ENCODE results near the gene RFFL. TPM values are rescaled to one million over a fixed set of nuclear protein-coding genes. Genes with fewer than 3 reads are reported as not detected.

Gene RFFL
- total and polyA plus RNA-seq, 2 donors (not counting 1 experiment from before 2014, with no cell fraction given) = 13.6 to 36.9 TPM

DNA sequence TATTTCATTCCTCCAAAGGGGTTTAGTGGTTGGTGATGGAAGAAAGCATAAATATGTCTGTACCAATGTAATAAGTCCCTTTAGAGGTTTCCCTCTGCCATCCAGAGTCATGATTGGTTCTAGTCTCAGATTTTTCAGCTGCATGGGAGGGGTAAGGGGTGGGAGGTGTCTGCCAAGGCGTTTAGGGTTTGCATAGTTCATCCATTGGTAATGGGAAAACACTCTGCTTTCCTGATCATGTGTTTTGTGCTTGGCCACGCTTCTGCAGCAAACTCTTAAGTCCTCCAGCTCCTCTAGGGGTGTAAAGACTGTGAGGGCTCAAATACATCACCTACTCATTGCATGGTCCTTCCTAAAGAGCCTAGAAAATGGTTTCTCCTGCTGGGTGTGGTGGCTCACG lies 53.4 kb downstream of the RFFL start:
- H3K4me2 ChIP-seq (replicated peaks; ENCODE audit: low read depth, low read length, poor library complexity, severe bottlenecking) = no peak overlapping the region
- no peaks in the 10 kb centered on the region for H3K27me3 Mint-ChIP-seq
- DNase-seq (no peak), ATAC-seq (ENCODE audit: low read depth) (no peak)
- H3K27me3 ChIP-seq (replicated peaks in 1 of 4; ENCODE audit: control extremely low read depth in 1 of 4, control insufficient read depth in 3 of 4, insufficient read depth in 4 of 4, low read length in 3 of 4) = no peaks in the 10 kb centered on the region
- H3K9me3 ChIP-seq (ENCODE audit: control extremely low read depth in 1 of 3, control insufficient read depth in 2 of 3, insufficient read depth in 1 of 3, low read length in 2 of 3) = no peaks in the 10 kb centered on the region
- H3K4me1 ChIP-seq (ENCODE audit: control insufficient read depth in 2 of 2, insufficient read depth in 2 of 2, low read length in 2 of 2) = no peaks in the 10 kb centered on the region
- no peak overlapping the region for H3K4me3 ChIP-seq (ENCODE audit: control extremely low read depth in 1 of 5, extremely low read depth in 1 of 5, insufficient read depth in 1 of 5, low read depth in 2 of 5, low read length in 4 of 5)
- H3K79me2 ChIP-seq (ENCODE audit: control insufficient read depth, insufficient read depth, low read length) = no peaks in the 10 kb centered on the region
- intact Hi-C loops (cut with micrococcal nuclease) = loop anchor here (5.0 kb wide), 1 partner anchor 52 kb away; the partner anchor contains the start of gene RFFL
- H3K27ac ChIP-seq (ENCODE audit: low read length in 2 of 2) = no peak overlapping the region
- no peak overlapping the region for H2AFZ ChIP-seq (ENCODE audit: insufficient read depth, low read depth, low read length, poor library complexity, severe bottlenecking)
- no peak overlapping the region for H3K9ac ChIP-seq (ENCODE audit: low read length)
- no peaks in the 10 kb centered on the region for H3K9me3 Mint-ChIP-seq (ENCODE audit: insufficient read depth)
- H3K27ac Mint-ChIP-seq = no peak overlapping the region
- H4K20me1 ChIP-seq (ENCODE audit: control insufficient read depth, insufficient read depth, low read length, poor library complexity, severe bottlenecking) = no peaks in the 10 kb centered on the region
- TF ChIP-seq, protein P1, sequence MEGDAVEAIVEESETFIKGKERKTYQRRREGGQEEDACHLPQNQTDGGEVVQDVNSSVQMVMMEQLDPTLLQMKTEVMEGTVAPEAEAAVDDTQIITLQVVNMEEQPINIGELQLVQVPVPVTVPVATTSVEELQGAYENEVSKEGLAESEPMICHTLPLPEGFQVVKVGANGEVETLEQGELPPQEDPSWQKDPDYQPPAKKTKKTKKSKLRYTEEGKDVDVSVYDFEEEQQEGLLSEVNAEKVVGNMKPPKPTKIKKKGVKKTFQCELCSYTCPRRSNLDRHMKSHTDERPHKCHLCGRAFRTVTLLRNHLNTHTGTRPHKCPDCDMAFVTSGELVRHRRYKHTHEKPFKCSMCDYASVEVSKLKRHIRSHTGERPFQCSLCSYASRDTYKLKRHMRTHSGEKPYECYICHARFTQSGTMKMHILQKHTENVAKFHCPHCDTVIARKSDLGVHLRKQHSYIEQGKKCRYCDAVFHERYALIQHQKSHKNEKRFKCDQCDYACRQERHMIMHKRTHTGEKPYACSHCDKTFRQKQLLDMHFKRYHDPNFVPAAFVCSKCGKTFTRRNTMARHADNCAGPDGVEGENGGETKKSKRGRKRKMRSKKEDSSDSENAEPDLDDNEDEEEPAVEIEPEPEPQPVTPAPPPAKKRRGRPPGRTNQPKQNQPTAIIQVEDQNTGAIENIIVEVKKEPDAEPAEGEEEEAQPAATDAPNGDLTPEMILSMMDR (IDR thresholded peaks at IDR 0.05) = no peak
- no peak for TF ChIP-seq EZH2 (IDR thresholded peaks at IDR 0.05; ENCODE audit: borderline replicate concordance, insufficient read depth, low read depth, low read length, poor library complexity, severe bottlenecking)
- H3K4me1 Mint-ChIP-seq = no peaks in the 10 kb centered on the region
- POLR2A ChIA-PET = no interaction called here
- CTCF ChIA-PET = interaction anchor here (2.3 kb wide), 1 partner anchor 11 kb away, joined by 11 read pairs; no protein-coding TSS in a partner anchor
- no peak overlapping the region for H3K4me3 Mint-ChIP-seq
- WGBS (ENCODE audit: insufficient coverage) = 71% methylated on average over 1 of the region's 3 CpGs
- peaks cover 6 to 29% of the 10 kb centered on the region in 2 experiments for H3K36me3 ChIP-seq (replicated peaks in 1 of 2; ENCODE audit: control extremely low read depth in 1 of 2, control insufficient read depth in 1 of 2, extremely low read depth in 1 of 2, insufficient read depth in 2 of 2, low read length in 1 of 2)

DNA sequence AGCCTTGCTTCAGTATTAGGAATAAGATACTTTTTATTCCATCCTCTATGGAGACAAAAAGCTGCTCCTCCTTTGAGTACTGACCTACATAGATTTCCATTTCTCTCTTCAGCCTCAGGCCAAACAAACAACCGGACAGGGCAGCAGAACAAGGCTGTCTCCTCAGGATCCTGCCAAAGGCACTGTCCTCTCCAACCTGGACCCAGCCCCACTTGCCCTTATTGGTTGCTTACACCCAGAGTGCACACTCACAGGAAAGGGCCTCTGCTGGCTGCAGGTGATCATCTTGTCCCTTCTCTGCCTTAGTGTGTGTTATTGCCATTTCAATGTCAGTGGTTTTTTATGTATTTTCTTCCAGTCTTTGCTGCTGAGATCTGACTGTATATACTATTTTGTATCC lies 56.5 kb downstream of the RFFL start:
- H3K4me1 ChIP-seq (ENCODE audit: control insufficient read depth in 2 of 2, insufficient read depth in 2 of 2, low read length in 2 of 2) = no peaks in the 10 kb centered on the region
- CTCF ChIA-PET = no interaction called here
- no peak overlapping the region for H3K4me2 ChIP-seq (replicated peaks; ENCODE audit: low read depth, low read length, poor library complexity, severe bottlenecking)

More for the DNA sequence above, 56.5 kb downstream of the RFFL start:
- H3K27me3 ChIP-seq (replicated peaks in 1 of 4; ENCODE audit: control extremely low read depth in 1 of 4, control insufficient read depth in 3 of 4, insufficient read depth in 4 of 4, low read length in 3 of 4) = no peaks in the 10 kb centered on the region
- no peaks in the 10 kb centered on the region for H3K9me3 Mint-ChIP-seq (ENCODE audit: insufficient read depth)
- no peak overlapping the region for H3K27ac Mint-ChIP-seq
- intact Hi-C loops (cut with micrococcal nuclease) = no loop called here
- TF ChIP-seq EZH2 (IDR thresholded peaks at IDR 0.05; ENCODE audit: borderline replicate concordance, insufficient read depth, low read depth, low read length, poor library complexity, severe bottlenecking) = no peak
- TF ChIP-seq, protein P1 (IDR thresholded peaks at IDR 0.05) = no peak
- 100% methylated on average over 1 of the region's 1 CpG for WGBS (ENCODE audit: insufficient coverage)
- POLR2A ChIA-PET = no interaction called here
- no peaks in the 10 kb centered on the region for H3K4me1 Mint-ChIP-seq
- H3K27ac ChIP-seq (ENCODE audit: low read length in 2 of 2) = no peak overlapping the region
- DNase-seq = no peak
- no peak overlapping the region for H3K4me3 ChIP-seq (ENCODE audit: control extremely low read depth in 1 of 5, extremely low read depth in 1 of 5, insufficient read depth in 1 of 5, low read depth in 2 of 5, low read length in 4 of 5)
- H3K9ac ChIP-seq (ENCODE audit: low read length) = no peak overlapping the region
- H2AFZ ChIP-seq (ENCODE audit: insufficient read depth, low read depth, low read length, poor library complexity, severe bottlenecking) = no peak overlapping the region
- no peaks in the 10 kb centered on the region for H3K9me3 ChIP-seq (ENCODE audit: control extremely low read depth in 1 of 3, control insufficient read depth in 2 of 3, insufficient read depth in 1 of 3, low read length in 2 of 3)
- peaks cover 5 to 26% of the 10 kb centered on the region in 2 experiments for H3K36me3 ChIP-seq (replicated peaks in 1 of 2; ENCODE audit: control extremely low read depth in 1 of 2, control insufficient read depth in 1 of 2, extremely low read depth in 1 of 2, insufficient read depth in 2 of 2, low read length in 1 of 2)
- H4K20me1 ChIP-seq (ENCODE audit: control insufficient read depth, insufficient read depth, low read length, poor library complexity, severe bottlenecking) = no peaks in the 10 kb centered on the region
- no peak overlapping the region for H3K4me3 Mint-ChIP-seq
- H3K79me2 ChIP-seq (ENCODE audit: control insufficient read depth, insufficient read depth, low read length) = no peaks in the 10 kb centered on the region
- ATAC-seq (ENCODE audit: low read depth) = no peak
- no peaks in the 10 kb centered on the region for H3K27me3 Mint-ChIP-seq

Data from B cell (primary cell).